Heart left ventricle (tissue), 13 donors: ENCODE measurements around the gene MGAT3.

Source experiments
- CTCF ChIP-seq, 12 donors: fragments of 200-600 bp; sonication (generic) in 4 of 12; IDR thresholded peaks; one replicate each; pipeline versions ENCODE4 v1.5.0 to v1.8.0; 2018 to 2022; ENCODE audit warnings: antibody characterized with exemption in 12 of 12, mild to moderate bottlenecking in 5 of 12
- POLR2A ChIP-seq, 2 donors: fragments of 450-650 bp; IDR thresholded peaks; one replicate each; pipeline ENCODE4 v1.6.1; 2017; ENCODE audit warnings: antibody characterized with exemption in 2 of 2, mild to moderate bottlenecking in 2 of 2, moderate library complexity in 2 of 2
- donor health status: ischemic (EF 13 %, LVEDD 7.1; RV severe dilation, severe dysfunction).
- donor health status: DM: no; HTN: yes; CAD: no.
- donor health status: DM: no; HTN: no; CAD: no.
- donor health status: ischemic (EF 25% LVEDD 6.9; RV normal size, moderate dysfunction).
- donor health status: ischemic (EF 25% LVEDD 5.7; RV mildly dilated, moderate dysfunction).
- donor health status: ischemic (EF 35%, LVEDD 5.7; RV mildly dilated, moderate dysfunction).
- donor health status: nonischemic (EF 11% LVEDD 7.7; RV severe dilation, severe dysfunction).
- donor health status: DM: yes; HTN: yes; CAD: no.
- donor health status: PGD.
- donor health status: ischemic (EF 29% LVEDD 5.4; RV normal size, mild dysfunction).
- donor health status: nonischemic (EF 23%, LVEDD 6.1; RV moderate dilation, normal function).

GRCh38 chr22:39422101-39422500, 34.7 kb upstream of the MGAT3 start:
- no peak for TF ChIP-seq CTCF (IDR thresholded peaks at IDR 0.05)
- TF ChIP-seq POLR2A (IDR thresholded peaks at IDR 0.05) = no peak
